Sigmoid colon (tissue), 4 donors: Measurements from ENCODE around the gene TCF7L1.

Experiments
- EP300 ChIP-seq, 4 donors: sonication (generic); formaldehyde crosslinking; IDR thresholded peaks; one replicate each; pipeline ENCODE4 v1.6.1; 2017; ENCODE audit warnings: antibody characterized with exemption in 4 of 4
- POLR2A ChIP-seq, 2 donors: fragments of 450-650 bp; IDR thresholded peaks; one replicate each; pipeline ENCODE4 v1.6.1; 2016; ENCODE audit warnings: antibody characterized with exemption in 2 of 2, mild to moderate bottlenecking in 2 of 2, moderate library complexity in 2 of 2
- POLR2AphosphoS5 ChIP-seq, 4 donors: sonication (generic); formaldehyde crosslinking; IDR thresholded peaks; one replicate each; pipeline ENCODE4 v1.6.1; 2017; ENCODE audit warnings: antibody characterized with exemption in 4 of 4
- TF ChIP-seq, protein P1 (sequence below), 4 experiments: fragments of 450-650 bp in 3 of 4; fragments of 200-600 bp in 1 of 4; IDR thresholded peaks; one replicate each; pipeline ENCODE4 v1.5.1; 2016 to 2019; ENCODE audit warnings: antibody characterized with exemption in 4 of 4, mild to moderate bottlenecking in 3 of 4, moderate library complexity in 2 of 4

GRCh38 chr2:85239102-85239501 lies 105.9 kb downstream of the TCF7L1 start:
- TF ChIP-seq POLR2A (IDR thresholded peaks at IDR 0.05) = no peak
- no peak for TF ChIP-seq POLR2AphosphoS5 (IDR thresholded peaks at IDR 0.05)
- TF ChIP-seq, protein P1, sequence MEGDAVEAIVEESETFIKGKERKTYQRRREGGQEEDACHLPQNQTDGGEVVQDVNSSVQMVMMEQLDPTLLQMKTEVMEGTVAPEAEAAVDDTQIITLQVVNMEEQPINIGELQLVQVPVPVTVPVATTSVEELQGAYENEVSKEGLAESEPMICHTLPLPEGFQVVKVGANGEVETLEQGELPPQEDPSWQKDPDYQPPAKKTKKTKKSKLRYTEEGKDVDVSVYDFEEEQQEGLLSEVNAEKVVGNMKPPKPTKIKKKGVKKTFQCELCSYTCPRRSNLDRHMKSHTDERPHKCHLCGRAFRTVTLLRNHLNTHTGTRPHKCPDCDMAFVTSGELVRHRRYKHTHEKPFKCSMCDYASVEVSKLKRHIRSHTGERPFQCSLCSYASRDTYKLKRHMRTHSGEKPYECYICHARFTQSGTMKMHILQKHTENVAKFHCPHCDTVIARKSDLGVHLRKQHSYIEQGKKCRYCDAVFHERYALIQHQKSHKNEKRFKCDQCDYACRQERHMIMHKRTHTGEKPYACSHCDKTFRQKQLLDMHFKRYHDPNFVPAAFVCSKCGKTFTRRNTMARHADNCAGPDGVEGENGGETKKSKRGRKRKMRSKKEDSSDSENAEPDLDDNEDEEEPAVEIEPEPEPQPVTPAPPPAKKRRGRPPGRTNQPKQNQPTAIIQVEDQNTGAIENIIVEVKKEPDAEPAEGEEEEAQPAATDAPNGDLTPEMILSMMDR (IDR thresholded peaks at IDR 0.05) = no peak
- TF ChIP-seq EP300 (IDR thresholded peaks at IDR 0.05) = no peak
